Anterior cingulate cortex (tissue), 58 donors: ENCODE results near the gene TMEM171.

Experiments used
- DNase-seq, 58 donors: peaks; one replicate each; lab custom pipeline; 2025; lab: John Stamatoyannopoulos, UW

The TMEM171 gene

DNA sequence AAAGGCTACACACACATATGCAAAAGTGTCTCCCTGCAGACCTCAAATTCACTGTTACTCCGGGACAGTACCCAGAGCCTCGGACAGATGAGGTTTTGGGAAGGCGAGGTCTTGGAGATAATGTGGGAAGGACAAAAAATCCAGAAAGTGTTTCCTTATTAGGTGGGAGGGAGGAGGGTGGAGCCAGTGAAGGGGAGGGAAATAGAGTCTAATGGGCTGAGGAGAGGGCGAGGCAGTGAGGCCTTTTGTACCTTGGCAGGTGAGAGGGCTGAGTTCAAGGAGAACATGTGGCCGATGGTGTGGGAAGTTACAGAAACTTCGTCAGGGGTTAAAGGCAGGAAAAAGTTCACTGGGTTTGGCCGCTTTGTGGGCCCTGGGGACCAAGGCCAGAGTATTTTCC, 30.5 kb downstream of the TMEM171 start:
- no peak for DNase-seq

DNA sequence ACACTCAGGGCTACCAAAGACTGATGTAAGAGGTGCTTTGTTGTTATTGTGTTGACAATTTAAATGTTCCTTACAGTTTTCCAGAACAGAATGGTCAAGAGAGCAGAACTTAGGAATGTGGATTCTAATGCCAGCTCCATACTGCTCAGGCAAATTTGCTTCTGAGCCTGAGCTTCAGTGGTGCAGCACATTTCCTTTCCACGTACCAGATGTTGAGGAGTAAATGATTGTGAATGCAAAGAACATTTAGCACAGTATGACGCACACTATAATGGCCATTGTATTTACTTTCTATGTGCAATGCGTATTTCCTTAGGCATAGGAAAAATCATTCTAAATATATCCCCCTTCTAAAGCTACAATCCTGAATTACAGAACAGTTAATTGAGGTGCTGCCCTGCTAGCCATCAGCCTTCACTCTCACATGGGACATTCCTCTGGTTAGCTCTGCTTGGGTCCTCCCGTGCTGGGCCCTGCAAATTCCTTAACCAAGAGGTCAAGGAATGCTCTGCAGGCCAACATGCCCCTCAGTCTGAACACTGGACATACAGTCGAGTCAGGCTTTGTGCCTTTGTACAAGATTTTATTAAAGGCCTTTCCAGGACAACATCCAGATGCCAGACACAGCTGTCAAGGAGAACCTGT, 31.5 kb downstream of the TMEM171 start:
- no peak for DNase-seq

DNA sequence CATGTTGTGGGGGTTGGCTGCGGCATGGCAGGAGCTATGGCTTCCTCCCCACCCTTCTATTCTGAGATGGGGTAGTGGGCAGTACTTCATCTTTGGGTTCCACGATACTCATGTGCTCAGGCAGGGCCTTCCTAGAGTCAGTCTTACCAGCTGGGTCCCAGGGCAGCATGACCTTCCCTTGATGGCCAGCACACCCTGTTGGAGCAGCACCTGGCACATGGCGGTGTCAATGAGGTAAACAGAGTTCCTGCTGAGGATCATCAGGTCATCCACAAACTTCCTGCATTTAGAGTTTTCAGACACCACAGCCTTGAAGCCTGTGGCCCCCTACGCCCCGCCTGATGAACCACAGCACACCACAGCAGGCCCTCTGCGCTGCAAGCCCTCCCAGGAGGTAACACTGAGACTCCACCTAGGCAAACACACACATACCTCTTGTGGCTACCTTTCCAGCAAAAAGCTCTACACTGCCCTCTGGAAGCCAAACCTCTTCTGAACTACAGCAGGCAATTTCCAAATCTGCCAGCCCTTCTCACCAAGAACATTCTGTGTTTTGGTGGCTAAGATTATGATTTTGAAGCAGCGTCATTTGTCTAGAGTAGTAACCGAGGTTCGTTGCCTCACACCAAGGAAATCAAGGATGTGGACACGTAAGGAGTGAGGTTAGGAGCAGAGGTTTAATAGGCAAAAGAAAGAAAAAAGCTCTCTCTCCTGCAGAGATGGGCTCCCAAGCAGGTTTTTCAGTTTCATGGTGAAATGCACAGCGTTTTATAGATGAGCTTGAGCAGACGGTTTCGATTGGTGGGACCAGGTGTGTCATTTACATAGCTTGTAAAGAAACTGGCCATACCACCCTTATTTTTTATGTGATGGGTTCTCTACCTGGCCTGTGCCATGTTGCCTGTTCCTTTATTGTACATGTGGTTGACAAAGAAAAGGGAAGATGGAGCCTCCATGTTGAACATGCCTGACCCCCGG, 32.3 kb downstream of the TMEM171 start:
- DNase-seq, result no peak

DNA sequence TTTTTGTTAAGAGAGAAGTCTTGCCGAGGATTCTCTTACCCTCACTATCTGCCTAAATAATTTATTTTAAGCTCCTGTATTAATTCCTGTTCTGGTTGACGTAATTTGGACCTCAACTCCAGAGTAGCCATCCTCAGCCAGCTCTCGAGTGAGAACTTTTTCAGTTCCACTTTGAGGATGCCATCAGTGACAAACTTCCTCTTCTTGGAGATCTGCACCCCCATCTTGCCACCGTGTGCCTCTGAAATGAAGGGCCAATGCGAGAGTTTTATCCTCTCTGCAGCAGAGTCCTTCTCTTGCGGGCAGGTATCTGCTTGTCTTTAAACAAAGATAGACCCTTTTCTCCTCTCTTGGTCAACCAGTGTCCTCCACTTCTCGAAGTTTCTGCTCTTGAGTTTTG, 33.1 kb downstream of the TMEM171 start:
- no peak for DNase-seq

- DNase-seq, result no peak
Observed at GRCh38 chr5:73154208-73155006, 34.0 kb downstream of the TMEM171 start.

DNA sequence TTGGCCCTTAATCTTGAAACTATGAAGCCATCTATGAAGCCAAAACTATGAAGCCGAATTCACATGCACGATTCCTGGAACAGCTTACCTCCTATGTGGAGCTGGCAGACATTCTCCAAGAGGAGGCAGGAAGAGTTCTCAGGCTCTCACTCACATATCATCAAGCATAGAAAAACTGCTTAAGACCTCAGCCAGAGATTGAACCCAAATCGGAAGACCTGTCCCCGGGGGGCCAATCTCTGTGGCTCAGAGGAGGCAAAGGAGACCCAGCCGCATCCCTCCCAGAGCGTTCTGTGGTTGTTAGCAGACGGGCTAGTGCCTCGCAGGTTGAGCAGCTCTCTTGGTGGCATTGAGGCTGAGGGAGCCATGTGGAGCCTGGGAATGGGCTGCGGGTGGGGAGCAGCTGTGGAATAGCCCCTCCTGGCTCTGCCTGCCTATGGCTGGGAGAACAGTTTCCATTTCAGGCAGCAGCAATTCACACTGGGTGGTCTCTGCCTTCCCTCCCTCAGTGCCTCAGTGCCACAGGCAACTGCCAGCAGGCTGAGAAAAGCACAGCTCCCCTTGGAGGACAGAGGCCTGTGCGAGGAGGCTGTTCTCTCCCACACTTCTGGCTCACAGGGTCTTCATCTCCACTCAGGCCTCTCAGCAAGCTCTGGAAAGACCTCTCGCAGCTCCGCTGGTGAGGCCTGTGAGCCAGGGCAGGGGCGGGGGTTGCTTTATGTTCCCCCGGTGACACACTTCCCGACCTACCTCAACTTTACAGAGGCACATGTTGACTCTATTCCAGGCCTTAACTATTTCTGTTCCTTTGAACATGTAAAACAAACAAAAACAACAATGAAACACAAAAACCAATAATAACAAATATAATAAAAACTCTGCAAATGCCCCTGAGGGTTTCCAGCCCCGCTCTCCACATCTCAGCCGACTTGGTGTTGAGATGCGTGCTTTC, 35.2 kb downstream of the TMEM171 start:
- DNase-seq, result no peak

DNA sequence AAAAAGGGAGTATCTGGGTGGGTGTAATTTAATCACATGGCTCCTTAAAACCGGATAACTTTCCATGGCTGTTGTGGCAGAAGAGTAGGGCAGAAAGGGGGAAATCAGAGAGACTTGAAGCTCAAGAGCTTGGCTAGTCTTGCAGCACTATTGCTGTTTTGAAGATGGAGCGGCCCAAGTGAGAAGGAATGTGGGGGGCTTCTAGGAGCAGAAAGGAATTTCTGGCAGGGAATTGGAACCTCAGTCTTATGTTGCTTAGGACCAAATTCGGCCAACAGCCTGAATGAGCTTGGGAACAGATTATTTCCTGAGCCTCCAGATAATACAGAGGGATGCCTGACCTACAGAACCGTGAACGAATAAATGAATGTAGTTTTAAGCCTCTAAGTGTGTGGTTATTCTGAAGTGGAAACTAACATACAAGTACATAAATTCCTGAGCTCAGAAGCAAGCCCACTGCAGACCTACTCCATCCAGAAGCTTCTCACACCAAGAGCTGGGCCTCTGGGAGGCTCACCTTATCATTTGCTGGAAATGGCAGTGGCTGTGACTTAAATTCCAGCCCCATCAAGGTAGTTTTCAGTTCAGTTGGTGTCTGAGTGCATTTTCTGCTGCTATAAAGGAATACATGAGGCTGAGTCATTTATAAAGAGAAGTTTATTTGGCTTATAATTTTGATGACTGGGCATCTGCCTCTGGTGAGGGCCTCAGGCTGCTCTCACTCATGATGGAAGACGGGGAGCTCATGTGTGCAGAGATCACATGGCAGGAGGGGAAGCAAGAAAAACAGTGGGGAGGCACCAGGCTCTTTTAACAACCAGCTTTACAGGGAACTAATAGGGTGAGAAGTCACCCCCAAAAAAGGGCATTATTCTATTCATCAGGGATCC, 37.3 kb downstream of the TMEM171 start:
- no peak for DNase-seq

DNA sequence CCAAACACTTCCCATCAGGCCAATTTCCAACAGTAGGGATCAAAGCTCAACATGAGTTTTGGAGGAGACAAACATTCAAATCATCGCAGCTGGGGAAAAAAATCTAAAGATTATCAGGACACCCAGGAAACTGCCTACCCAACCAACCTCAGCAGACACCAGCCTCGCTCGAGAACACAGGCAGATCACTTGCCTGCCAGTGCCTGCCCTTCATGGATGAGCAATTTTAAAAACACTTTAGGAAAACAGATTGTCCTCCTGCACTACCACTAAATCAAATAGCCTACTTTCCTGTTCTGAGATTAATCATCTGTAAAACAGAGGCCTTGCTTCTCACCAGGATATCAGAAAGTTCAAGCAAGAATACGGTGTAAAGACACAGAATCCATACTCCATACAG, 37.9 kb downstream of the TMEM171 start:
- no peak for DNase-seq

GRCh38 chr5:73160239-73160671, 39.9 kb downstream of the TMEM171 start:
- no peak for DNase-seq

DNA sequence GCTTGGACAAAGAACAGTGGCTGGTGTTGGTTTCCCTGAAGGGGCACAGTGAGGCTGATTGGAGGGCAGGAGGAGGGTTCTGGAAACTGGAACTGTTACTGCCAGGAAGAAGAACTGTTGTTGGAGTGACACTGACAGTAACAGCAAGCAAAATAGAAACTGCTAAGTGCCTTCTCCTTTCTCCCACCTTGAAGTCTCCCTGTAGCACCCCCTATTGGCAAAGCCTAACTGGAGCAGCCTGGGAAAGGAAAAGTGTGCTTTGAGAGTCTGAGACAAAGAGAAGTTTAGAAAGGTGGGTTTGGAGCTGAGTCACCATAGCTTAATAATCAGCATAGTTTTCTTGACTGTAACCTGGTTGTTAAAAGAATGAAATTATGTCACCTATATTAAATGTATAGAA, 50.1 kb downstream of the TMEM171 start:
- DNase-seq, result peak in 2 of 58 donors; percentile 2 to 3

- no peak for DNase-seq
Observed at GRCh38 chr5:73171495-73171894, 51.1 kb downstream of the TMEM171 start.

DNA sequence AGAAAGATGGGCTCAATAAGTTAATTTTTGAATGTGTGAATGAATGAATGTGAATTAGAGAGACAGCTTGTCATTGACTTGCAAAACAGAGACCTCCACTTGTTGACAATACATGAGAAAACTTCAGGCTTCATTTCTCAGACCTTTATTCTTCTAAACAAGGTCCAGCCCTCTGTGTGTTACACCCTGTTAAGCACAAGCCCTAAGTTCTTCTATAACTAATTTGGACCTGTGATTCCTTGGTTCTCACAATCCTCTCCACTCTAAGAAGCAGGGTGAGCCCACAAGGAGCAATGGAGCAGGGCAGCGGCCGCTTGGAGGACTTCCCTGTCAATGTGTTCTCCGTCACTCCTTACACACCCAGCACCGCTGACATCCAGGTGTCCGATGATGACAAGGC, 52.6 kb downstream of the TMEM171 start, which contains the start of gene TMEM174:
TMEM174 (plus strand) TSS at position 243 of the 400 bp plus-strand sequence; CDS start at position 294, 51 bp downstream.
- DNase-seq, result no peak

DNA sequence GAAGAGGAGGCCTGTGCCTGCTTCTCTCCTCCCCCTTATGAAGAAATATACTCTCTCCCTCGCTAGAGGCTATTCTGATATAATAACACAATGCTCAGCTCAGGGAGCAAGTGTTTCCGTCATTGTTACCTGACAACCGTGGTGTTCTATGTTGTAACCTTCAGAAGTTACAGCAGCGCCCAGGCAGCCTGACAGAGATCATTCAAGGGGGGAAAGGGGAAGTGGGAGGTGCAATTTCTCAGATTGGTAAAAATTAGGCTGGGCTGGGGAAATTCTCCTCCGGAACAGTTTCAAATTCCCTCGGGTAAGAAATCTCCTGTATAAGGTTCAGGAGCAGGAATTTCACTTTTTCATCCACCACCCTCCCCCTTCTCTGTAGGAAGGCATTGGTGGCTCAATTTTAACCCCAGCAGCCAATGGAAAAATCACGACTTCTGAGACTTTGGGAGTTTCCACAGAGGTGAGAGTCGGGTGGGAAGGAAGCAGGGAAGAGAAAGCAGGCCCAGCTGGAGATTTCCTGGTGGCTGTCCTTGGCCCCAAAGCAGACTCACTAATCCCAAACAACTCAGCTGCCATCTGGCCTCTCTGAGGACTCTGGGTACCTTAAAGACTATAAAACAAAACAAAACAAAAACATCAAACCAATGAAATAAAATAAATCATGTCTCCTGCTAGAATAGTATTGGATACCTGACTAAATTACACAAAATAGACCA, 53.9 kb downstream of the TMEM171 start:
- no peak for DNase-seq

DNA sequence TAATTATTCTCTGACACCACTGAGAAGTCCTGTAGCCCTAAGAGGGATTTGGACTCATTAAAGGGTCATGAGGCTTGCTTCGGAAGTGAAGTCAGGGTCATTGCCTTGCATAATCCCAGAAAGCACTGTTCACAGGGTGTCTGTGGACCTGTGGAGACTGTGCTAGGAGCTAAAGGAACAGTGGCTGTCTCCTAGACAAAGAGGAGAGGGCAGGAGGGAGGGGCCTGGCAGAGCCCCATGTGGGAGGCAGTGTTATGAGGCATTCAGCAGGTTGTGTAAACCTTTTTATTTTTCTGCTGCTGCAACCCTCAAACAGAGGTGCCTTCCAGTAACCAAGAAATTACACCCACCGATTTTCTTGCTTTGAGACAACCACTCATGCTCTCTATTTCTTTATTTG, 55.9 kb downstream of the TMEM171 start:
- DNase-seq, result no peak

DNA sequence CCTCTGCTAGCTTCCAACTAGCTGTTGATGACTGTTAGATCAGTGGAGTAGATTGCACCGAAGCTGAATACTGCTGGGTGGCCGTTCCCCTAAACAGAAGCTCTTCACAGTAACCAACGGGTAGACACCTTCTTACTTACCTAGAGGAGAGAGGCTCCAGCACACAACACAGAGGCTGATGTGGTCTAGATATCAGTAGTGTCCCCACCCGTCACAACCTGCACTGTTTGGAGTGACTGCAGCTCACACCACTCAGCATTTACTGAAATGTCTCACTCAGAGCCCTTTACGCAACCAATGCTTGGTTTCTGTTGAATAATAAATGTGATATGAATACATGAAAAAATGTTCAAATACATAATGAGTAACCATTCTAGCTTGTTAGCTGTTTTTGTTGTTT, 57.9 kb downstream of the TMEM171 start:
- no peak for DNase-seq

DNA sequence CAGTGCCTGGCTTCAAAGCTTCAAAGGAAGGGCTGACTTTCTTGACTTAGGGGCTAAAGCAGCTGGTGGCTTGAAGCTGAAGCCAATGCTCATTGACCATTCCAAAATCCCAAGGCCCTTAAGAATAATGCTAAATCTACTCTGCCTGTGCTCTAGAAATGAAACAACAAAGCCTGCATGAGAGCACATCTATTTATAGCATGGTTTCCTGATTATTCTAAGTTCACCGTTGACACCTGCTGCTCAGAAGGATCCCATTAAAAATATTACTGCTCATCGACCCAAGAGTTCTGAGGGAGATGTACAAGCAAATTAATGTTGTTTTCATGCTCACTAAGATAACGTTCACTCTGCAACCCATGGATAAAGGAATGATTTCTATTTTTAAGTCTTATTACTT, 59.4 kb downstream of the TMEM171 start:
- no peak for DNase-seq

DNA sequence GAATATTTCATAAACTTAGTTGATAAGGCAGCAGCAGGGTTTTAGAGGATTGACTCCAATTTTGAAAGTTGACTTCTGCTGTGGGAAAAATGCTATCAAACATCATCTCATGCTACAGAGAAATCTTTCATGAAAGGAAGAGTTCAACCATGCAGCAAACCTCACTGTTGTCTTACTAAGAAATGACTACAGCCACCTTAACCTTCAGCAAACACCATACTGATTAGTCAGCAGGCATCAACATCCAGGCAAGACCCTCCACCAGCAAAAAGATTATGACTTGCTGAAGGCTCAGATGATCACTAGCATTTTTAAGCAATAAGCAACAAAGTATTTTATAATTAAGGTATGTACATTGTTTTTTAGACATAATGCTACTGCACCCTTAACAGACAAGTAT, 60.2 kb downstream of the TMEM171 start:
- no peak for DNase-seq
